Colonic mucosa (tissue), 4 donors: ENCODE results near the gene FOLR2. TPM values are rescaled to one million over a fixed set of nuclear protein-coding genes. Genes with fewer than 3 reads are reported as not detected.

Experiments
- DNase-seq: peaks from one replicate; pipeline ENCODE4 v3.0.0-alpha.2; 2020
- H3K27ac ChIP-seq: fragments of 200-600 bp; one replicate; pipeline ENCODE4 v1.8.0; 2021
- H3K27me3 ChIP-seq: fragments of 200-600 bp; one replicate; pipeline ENCODE4 v1.8.0; 2021
- H3K36me3 ChIP-seq: fragments of 200-600 bp; one replicate; pipeline ENCODE4 v1.8.0; 2021
- H3K4me1 ChIP-seq: fragments of 200-600 bp; one replicate; pipeline ENCODE4 v1.8.0; 2021; ENCODE audit warnings: mild to moderate bottlenecking
- H3K4me3 ChIP-seq: fragments of 200-600 bp; one replicate; pipeline ENCODE4 v1.8.0; 2021
- H3K9ac ChIP-seq, 2 donors: one replicate each; pipeline ENCODE4 v1.7.0; 2013; ENCODE audit warnings: control low read depth in 2 of 2, low read depth in 2 of 2, low read length in 2 of 2
- H3K9me3 ChIP-seq: fragments of 200-600 bp; one replicate; pipeline ENCODE4 v1.8.0; 2021
- CTCF ChIP-seq: fragments of 200-600 bp; IDR thresholded peaks from one replicate; pipeline ENCODE4 v1.8.0; 2022; ENCODE audit warnings: antibody characterized with exemption, mild to moderate bottlenecking
- intact Hi-C: fragments of 100-400 bp; cut with DNase I; formaldehyde crosslinking; loops from one replicate; pipeline ENCODE4 v1.14.1; 2022
- total RNA-seq, 2 donors: library from RNA; stranded (reverse); fragmentation: NEBNext Ultra II Directional in 1 of 2; extraction: Animal tissue kit (Norgen Biotek cat#: 25700) in 1 of 2; gene quantifications; one replicate each; pipeline ENCODE4 v1.2.1, GENCODE V29; 2021
- donor health status: healthy.
- donor health status: DM: no; HTN: no; CAD: no.
- donor health status: DM: no; HTN: no; CAD: no.

The FOLR2 gene
- total RNA-seq, 2 donors from 2014 or later, result 4.5 to 15.4 TPM

GRCh38 chr11:72227316-72228228, 11.0 kb downstream of the FOLR2 start:
- Histone ChIP-seq H3K9me3 (no peaks in the 10 kb centered on the region), H3K4me3 (no peak overlapping the region), H3K27me3 (no peaks in the 10 kb centered on the region), H3K4me1 (no peaks in the 10 kb centered on the region), H3K27ac (no peak overlapping the region), H3K36me3 (peaks cover 23% of the 10 kb centered on the region), H3K9ac (no peak overlapping the region)
- intact Hi-C loops, result loop anchor here (5.0 kb wide), 1 partner anchor 45 kb away; no protein-coding TSS in a partner anchor
- TF ChIP-seq CTCF, result no peak
- no peak for DNase-seq

GRCh38 chr11:72228229-72228843, 11.7 kb downstream of the FOLR2 start:
- no peak for TF ChIP-seq CTCF
- H3K9me3 ChIP-seq, result no peaks in the 10 kb centered on the region
- H3K27me3 ChIP-seq, result no peaks in the 10 kb centered on the region
- H3K36me3 ChIP-seq, result peaks cover 29% of the 10 kb centered on the region
- no peak overlapping the region for H3K9ac ChIP-seq
- no peak for DNase-seq
- intact Hi-C loops, result loop anchor here (5.0 kb wide), 1 partner anchor 46 kb away; no protein-coding TSS in a partner anchor
- H3K4me1 ChIP-seq, result no peaks in the 10 kb centered on the region
- no peak overlapping the region for H3K27ac ChIP-seq
- no peak overlapping the region for H3K4me3 ChIP-seq

- Histone ChIP-seq H3K27ac (no peak overlapping the region), H3K4me1 (no peaks in the 10 kb centered on the region), H3K36me3 (peaks cover 31% of the 10 kb centered on the region), H3K9me3 (no peaks in the 10 kb centered on the region), H3K9ac (no peak overlapping the region), H3K27me3 (no peaks in the 10 kb centered on the region), H3K4me3 (no peak overlapping the region)
- intact Hi-C loops, result loop anchor here (5.0 kb wide), 1 partner anchor 47 kb away; no protein-coding TSS in a partner anchor
- no peak for TF ChIP-seq CTCF
- DNase-seq, result no peak
These were observed 12.2 kb downstream of the FOLR2 start for GRCh38 chr11:72228844-72229231.

GRCh38 chr11:72229336-72229924, 12.8 kb downstream of the FOLR2 start:
- Histone ChIP-seq H3K27me3 (no peaks in the 10 kb centered on the region), H3K9ac (no peak overlapping the region), H3K9me3 (no peaks in the 10 kb centered on the region), H3K4me3 (no peak overlapping the region), H3K36me3 (peaks cover 35% of the 10 kb centered on the region), H3K27ac (no peak overlapping the region), H3K4me1 (no peaks in the 10 kb centered on the region)
- DNase-seq, result no peak
- intact Hi-C loops, result loop anchor here (5.0 kb wide), 1 partner anchor 47 kb away; no protein-coding TSS in a partner anchor
- no peak for TF ChIP-seq CTCF
